Left ventricle myocardium superior (tissue), 1 donor: ENCODE results near the gene FAM209B. TPM values are rescaled to one million over a fixed set of nuclear protein-coding genes. Genes with fewer than 3 reads are reported as not detected.

Experiments
- ATAC-seq: fragments of 200-7000 bp; cut with Tn5 transposase; one replicate; pipeline ENCODE4 v1.9.1; 2020; ENCODE audit warnings: mild to moderate bottlenecking, moderate library complexity
- DNase-seq: peaks from one replicate; pipeline ENCODE4 v3.0.0-alpha.2; 2020
- intact Hi-C: fragments of 100-400 bp; cut with micrococcal nuclease; formaldehyde crosslinking; loops from one replicate; pipeline ENCODE4 v1.11.0; 2022
- total RNA-seq: library from RNA; stranded (reverse); fragmentation: NEBNext Ultra II Directional; extraction: Animal tissue kit (Norgen Biotek cat#: 25700); gene quantifications from one replicate; pipeline ENCODE4 v1.2.1, GENCODE V29; 2021
- donor health status: DM: no; HTN: yes; CAD: no; lungs with severe emphysema.

The FAM209B gene
- total RNA-seq, 1 donor from 2014 or later = not detected

- ATAC-seq (no peak), DNase-seq (no peak)
- intact Hi-C loops = no loop called here
These were observed 49.5 kb downstream of the FAM209B start for GRCh38 chr20:56582542-56582941.

- ATAC-seq (no peak), DNase-seq (no peak)
- intact Hi-C loops = no loop called here
These were observed 51.9 kb downstream of the FAM209B start for GRCh38 chr20:56584916-56585315.

Other genes with a start within 250 kb of the FAM209B start
- gene FAM210B, start 174.3 kb upstream of the FAM209B start, total RNA-seq = 58.7 TPM
- gene AURKA, start 141.0 kb upstream of the FAM209B start, total RNA-seq = 7.0 TPM
- gene CSTF1, start 140.6 kb upstream of the FAM209B start, total RNA-seq = 19.5 TPM
- 0.55 TPM for gene CASS4, start 121.0 kb upstream of the FAM209B start, total RNA-seq
- gene RTF2, start 64.6 kb upstream of the FAM209B start, total RNA-seq = 82.4 TPM
- gene FAM209A, start 8.5 kb upstream of the FAM209B start, total RNA-seq = not detected
- gene TFAP2C, start 96.1 kb downstream of the FAM209B start, total RNA-seq = 0.20 TPM